GM12872 (cell line): ENCODE results near the gene IRAK2.

Experiments
- CTCF ChIP-seq: IDR thresholded peaks from 3 replicates; pipeline ENCODE4 v1.5.1; 2011; ENCODE audit warnings: low read depth, mild to moderate bottlenecking, low read length, moderate library complexity; ENCODE audit not compliant: insufficient read depth

The IRAK2 gene

GRCh38 chr3:10249833-10250232 lies 85.1 kb downstream of the IRAK2 start:
- no peak for TF ChIP-seq CTCF

- TF ChIP-seq CTCF, result no peak
Observed at GRCh38 chr3:10251006-10251405, 86.3 kb downstream of the IRAK2 start.

- no peak for TF ChIP-seq CTCF
Observed at GRCh38 chr3:10253731-10254130, 89.0 kb downstream of the IRAK2 start.

GRCh38 chr3:10255835-10256234 lies 91.1 kb downstream of the IRAK2 start:
- no peak for TF ChIP-seq CTCF

- TF ChIP-seq CTCF, result no peak
Observed at GRCh38 chr3:10259036-10259435, 94.3 kb downstream of the IRAK2 start.

GRCh38 chr3:10259798-10260197 lies 95.1 kb downstream of the IRAK2 start:
- no peak for TF ChIP-seq CTCF

GRCh38 chr3:10260211-10260701 lies 95.5 kb downstream of the IRAK2 start:
- no peak for TF ChIP-seq CTCF

- TF ChIP-seq CTCF, result no peak
Observed at GRCh38 chr3:10262027-10262426, 97.3 kb downstream of the IRAK2 start.
